NCI-H2029 (cell line): ENCODE results near the gene ZBTB8B.

Experiments used
- DNase-seq: peaks from one replicate; lab custom pipeline; 2025; lab: John Stamatoyannopoulos, UW

ZBTB8B gene

GRCh38 chr1:32508761-32509160 is 43.9 kb downstream of the ZBTB8B start:
- no peak for DNase-seq

GRCh38 chr1:32509939-32510338 is 45.1 kb downstream of the ZBTB8B start:
- no peak for DNase-seq
